Astrocyte (in vitro differentiated cells and primary cell): ENCODE data around the gene SLC12A6. TPM values are rescaled to one million over a fixed set of nuclear protein-coding genes. Genes with fewer than 3 reads are reported as not detected.

ENCODE experiments used
- DNase-seq: peaks from one replicate; pipeline ENCODE4 v3.0.0-alpha.2; 2010; ENCODE audit warnings: low read depth
- FAIRE-seq: peaks from 2 replicates; lab custom pipeline; 2011; peaks lifted over from hg19 to GRCh38; lab: Jason Lieb, UNC
- H2AFZ ChIP-seq: 2 replicates; pipeline ENCODE4 v1.6.0; 2012; ENCODE audit warnings: low read depth, low read length, inconsistent platforms
- H3K27ac ChIP-seq: 2 replicates; pipeline ENCODE4 v1.5.1; 2011; ENCODE audit warnings: low read depth, low read length, inconsistent platforms
- H3K27me3 ChIP-seq: 2 replicates; pipeline ENCODE4 v1.6.0; 2011; ENCODE audit warnings: low read length, inconsistent platforms; ENCODE audit not compliant: insufficient read depth
- H3K36me3 ChIP-seq: 2 replicates; pipeline ENCODE4 v1.5.1; 2011; ENCODE audit warnings: low read length, inconsistent platforms; ENCODE audit not compliant: insufficient read depth
- H3K4me1 ChIP-seq: 2 replicates; pipeline ENCODE4 v1.5.1; 2011; ENCODE audit warnings: low read length, inconsistent platforms; ENCODE audit not compliant: insufficient read depth
- H3K4me2 ChIP-seq: 2 replicates; pipeline ENCODE4 v1.6.0; 2012; ENCODE audit warnings: low read length, inconsistent platforms
- H3K4me3 ChIP-seq: 2 replicates; pipeline ENCODE4 v1.5.1; 2011; ENCODE audit warnings: low read depth, mild to moderate bottlenecking, low read length, inconsistent platforms; ENCODE audit not compliant: insufficient read depth
- H3K79me2 ChIP-seq: 2 replicates; pipeline ENCODE4 v1.6.0; 2012; ENCODE audit warnings: mild to moderate bottlenecking, low read length, inconsistent platforms; ENCODE audit not compliant: insufficient read depth
- H3K9ac ChIP-seq: 2 replicates; pipeline ENCODE4 v1.6.0; 2012; ENCODE audit warnings: mild to moderate bottlenecking, low read length, inconsistent platforms
- H3K9me3 ChIP-seq: 2 replicates; pipeline ENCODE4 v1.5.1; 2012; ENCODE audit warnings: low read depth, mild to moderate bottlenecking, low read length, inconsistent platforms; ENCODE audit not compliant: insufficient read depth
- H4K20me1 ChIP-seq: 2 replicates; pipeline ENCODE4 v1.6.0; 2012; ENCODE audit warnings: low read length, inconsistent platforms; ENCODE audit not compliant: insufficient read depth
- H3K27ac Mint-ChIP-seq: one replicate; pipeline ENCODE4 v1.8.0; 2021; ENCODE audit warnings: mild to moderate bottlenecking, mixed read lengths; ENCODE audit not compliant: unreplicated experiment
- H3K27me3 Mint-ChIP-seq: one replicate; pipeline ENCODE4 v1.8.0; 2021; ENCODE audit warnings: low read depth, mixed read lengths; ENCODE audit not compliant: unreplicated experiment
- H3K36me3 Mint-ChIP-seq: one replicate; pipeline ENCODE4 v1.8.0; 2021; ENCODE audit warnings: low read depth, mixed read lengths; ENCODE audit not compliant: unreplicated experiment
- H3K4me1 Mint-ChIP-seq: one replicate; pipeline ENCODE4 v1.8.0; 2021; ENCODE audit warnings: low read depth, mixed read lengths; ENCODE audit not compliant: unreplicated experiment
- H3K4me3 Mint-ChIP-seq: one replicate; pipeline ENCODE4 v1.8.0; 2021; ENCODE audit warnings: mild to moderate bottlenecking, moderate library complexity, mixed read lengths; ENCODE audit not compliant: unreplicated experiment
- H3K9me3 Mint-ChIP-seq: one replicate; pipeline ENCODE4 v1.8.0; 2021; ENCODE audit warnings: mild to moderate bottlenecking, mixed read lengths; ENCODE audit not compliant: unreplicated experiment
- CTCF ChIP-seq: IDR thresholded peaks from 2 replicates; pipeline ENCODE4 v1.5.1; 2011; ENCODE audit warnings: low read depth, mild to moderate bottlenecking, inconsistent platforms, low read length, moderate library complexity; ENCODE audit not compliant: insufficient read depth
- EZH2 ChIP-seq: IDR thresholded peaks from 2 replicates; pipeline ENCODE4 v1.6.1; 2012; ENCODE audit warnings: mild to moderate bottlenecking, low read length, inconsistent platforms; ENCODE audit not compliant: insufficient read depth
- total RNA-seq: library from RNA; stranded (reverse); gene quantifications from 2 replicates; pipeline ENCODE4 v1.2.1, GENCODE V29; 2021

SLC12A6 gene
- total RNA-seq, 1 donor from 2014 or later, result 15.8 TPM

- Mint-ChIP-seq H3K9me3 (no peaks in the 10 kb centered on the region), H3K36me3 (peaks cover 5% of the 10 kb centered on the region), H3K4me3 (no peak overlapping the region), H3K27me3 (no peaks in the 10 kb centered on the region), H3K4me1 (peaks cover 24% of the 10 kb centered on the region), H3K27ac (no peak overlapping the region)
- Histone ChIP-seq H3K27ac (no peak overlapping the region), H2AFZ (no peak overlapping the region), H4K20me1 (no peaks in the 10 kb centered on the region), H3K79me2 (no peaks in the 10 kb centered on the region), H3K36me3 (no peaks in the 10 kb centered on the region), H3K9ac (no peak overlapping the region), H3K27me3 (no peaks in the 10 kb centered on the region), H3K4me1 (peaks cover 23% of the 10 kb centered on the region), H3K4me2 (no peak overlapping the region), H3K9me3 (no peaks in the 10 kb centered on the region), H3K4me3 (no peak overlapping the region)
- FAIRE-seq, result no peak
- peak; percentile 81 for TF ChIP-seq CTCF
- no peak for TF ChIP-seq EZH2
- DNase-seq, result peak; percentile 23
Measured at GRCh38 chr15:34241376-34242330, 95.9 kb downstream of the SLC12A6 start.

- no peak overlapping the region for H3K4me2 ChIP-seq
- H3K9me3 ChIP-seq, result no peaks in the 10 kb centered on the region
- H3K79me2 ChIP-seq, result no peaks in the 10 kb centered on the region
- no peaks in the 10 kb centered on the region for H3K27me3 ChIP-seq
- no peaks in the 10 kb centered on the region for H4K20me1 ChIP-seq
- H3K4me1 Mint-ChIP-seq, result peaks cover 24% of the 10 kb centered on the region
- TF ChIP-seq EZH2 (no peak), CTCF (no peak)
- peak overlapping the region; percentile 94 for H3K27ac ChIP-seq
- H3K4me1 ChIP-seq, result peaks cover 23% of the 10 kb centered on the region
- H3K4me3 ChIP-seq, result no peak overlapping the region
- DNase-seq (no peak), FAIRE-seq (no peak)
- no peaks in the 10 kb centered on the region for H3K27me3 Mint-ChIP-seq
- no peak overlapping the region for H2AFZ ChIP-seq
- no peaks in the 10 kb centered on the region for H3K36me3 ChIP-seq
- peaks cover 9% of the 10 kb centered on the region for H3K36me3 Mint-ChIP-seq
- H3K4me3 Mint-ChIP-seq, result no peak overlapping the region
- H3K9ac ChIP-seq, result no peak overlapping the region
- H3K27ac Mint-ChIP-seq, result peak overlapping the region; percentile 30
- H3K9me3 Mint-ChIP-seq, result no peaks in the 10 kb centered on the region
Measured at GRCh38 chr15:34240537-34240936, 97.0 kb downstream of the SLC12A6 start.
